WTC11 (cell line): ENCODE measurements around the gene ABCC2. TPM values are rescaled to one million over a fixed set of nuclear protein-coding genes. Genes with fewer than 3 reads are reported as not detected.

ENCODE experiments used
- ATAC-seq: fragments of 200-7000 bp; cut with Tn5 transposase; 2 replicates; pipeline ENCODE4 v1.10.0; 2021; ENCODE audit warnings: mild to moderate bottlenecking, moderate library complexity
- CTCF ChIA-PET: fragments of 300-600 bp; sonication (Branson Sonifier 250); formaldehyde crosslinking; loops from one replicate; lab custom pipeline; 2021; ENCODE audit warnings: antibody characterized with exemption; lab: Charles Lee
- POLR2A ChIA-PET: fragments of 350-600 bp; sonication (Branson Sonifier 250); formaldehyde crosslinking; loops from one replicate; lab custom pipeline; 2021; ENCODE audit warnings: antibody characterized with exemption; lab: Charles Lee
- DNase-seq: peaks from one replicate; pipeline ENCODE4 v3.0.0; 2021; ENCODE audit warnings: low spot score
- H3K27ac Mint-ChIP-seq: 2 replicates; pipeline ENCODE4 v1.8.0; 2021; ENCODE audit warnings: mixed read lengths
- H3K27me3 Mint-ChIP-seq: 2 replicates; pipeline ENCODE4 v1.8.0; 2021; ENCODE audit warnings: low read depth, mild to moderate bottlenecking, moderate library complexity, mixed read lengths
- H3K36me3 Mint-ChIP-seq: 2 replicates; pipeline ENCODE4 v1.8.0; 2021; ENCODE audit warnings: mixed read lengths
- H3K4me1 Mint-ChIP-seq: 2 replicates; pipeline ENCODE4 v1.8.0; 2022; ENCODE audit warnings: mixed read lengths
- H3K4me3 Mint-ChIP-seq: 2 replicates; pipeline ENCODE4 v1.8.0; 2021; ENCODE audit warnings: mild to moderate bottlenecking, moderate library complexity, mixed read lengths
- H3K9me3 Mint-ChIP-seq: 2 replicates; pipeline ENCODE4 v1.8.0; 2021; ENCODE audit warnings: mixed read lengths
- ATF1 ChIP-seq: sonication (generic); formaldehyde crosslinking; IDR thresholded peaks from 2 replicates; pipeline ENCODE4 v1.8.1; 2023; ENCODE audit warnings: mild to moderate bottlenecking, moderate library complexity, missing genetic modification reagents
- ATF6 ChIP-seq: sonication (generic); formaldehyde crosslinking; IDR thresholded peaks from 2 replicates; pipeline ENCODE4 v1.8.1; 2023; ENCODE audit warnings: mild to moderate bottlenecking, missing genetic modification reagents
- ESRRA ChIP-seq: sonication (generic); formaldehyde crosslinking; IDR thresholded peaks from 2 replicates; pipeline ENCODE4 v1.8.1; 2022; ENCODE audit warnings: mild to moderate bottlenecking, missing genetic modification reagents, borderline replicate concordance
- JUN ChIP-seq: sonication (generic); formaldehyde crosslinking; IDR thresholded peaks from 2 replicates; pipeline ENCODE4 v1.8.0; 2023; ENCODE audit warnings: mild to moderate bottlenecking, missing genetic modification reagents
- MXD4 ChIP-seq: fragments of 250-450 bp; sonication (Bioruptor Pico); IDR thresholded peaks from 2 replicates; pipeline ENCODE4 v1.8.0; 2021; ENCODE audit warnings: mild to moderate bottlenecking, moderate library complexity, borderline replicate concordance
- SOX15 ChIP-seq: fragments of 250-450 bp; sonication (Bioruptor Pico); IDR thresholded peaks from 2 replicates; pipeline ENCODE4 v1.9.0; 2021; ENCODE audit warnings: mild to moderate bottlenecking
- TP53 ChIP-seq: sonication (generic); formaldehyde crosslinking; IDR thresholded peaks from 2 replicates; pipeline ENCODE4 v1.8.1; 2023; ENCODE audit warnings: mild to moderate bottlenecking, missing genetic modification reagents
- ZNF121 ChIP-seq: sonication (generic); formaldehyde crosslinking; IDR thresholded peaks from 2 replicates; pipeline ENCODE4 v1.8.0; 2023; ENCODE audit warnings: missing genetic modification reagents
- ZNF317 ChIP-seq: sonication (generic); formaldehyde crosslinking; IDR thresholded peaks from 2 replicates; pipeline ENCODE4 v1.8.1; 2023; ENCODE audit warnings: low read depth, mild to moderate bottlenecking, moderate library complexity, missing genetic modification reagents, borderline replicate concordance
- ZSCAN18 ChIP-seq: fragments of 250-450 bp; sonication (Bioruptor Pico); IDR thresholded peaks from 2 replicates; pipeline ENCODE4 v2.1.2; 2022; ENCODE audit warnings: mild to moderate bottlenecking, moderate library complexity
- total RNA-seq: library from RNA; stranded (reverse); gene quantifications from 3 replicates; pipeline ENCODE4 v1.2.3, GENCODE V29; 2021
- TF ChIP-seq, protein P1 (sequence below): fragments of 250-450 bp; sonication (Bioruptor Pico); IDR thresholded peaks from 2 replicates; pipeline ENCODE4 v1.9.0; 2021; ENCODE audit warnings: mild to moderate bottlenecking
- TF ChIP-seq, protein P2 (sequence below): sonication (generic); formaldehyde crosslinking; IDR thresholded peaks from 2 replicates; pipeline ENCODE4 v1.8.1; 2023; ENCODE audit warnings: mild to moderate bottlenecking, missing genetic modification reagents, moderate library complexity
- TF ChIP-seq, protein P3 (sequence below): sonication (generic); formaldehyde crosslinking; IDR thresholded peaks from 2 replicates; pipeline ENCODE4 v1.8.0; 2022; ENCODE audit warnings: mild to moderate bottlenecking, missing genetic modification reagents
- TF ChIP-seq, protein P4 (sequence below): sonication (generic); formaldehyde crosslinking; IDR thresholded peaks from 2 replicates; pipeline ENCODE4 v1.8.1; 2022; ENCODE audit warnings: low read depth, missing genetic modification reagents, borderline replicate concordance
- TF ChIP-seq, protein P5 (sequence below): sonication (generic); formaldehyde crosslinking; IDR thresholded peaks from 2 replicates; pipeline ENCODE4 v1.8.1; 2023; ENCODE audit warnings: mild to moderate bottlenecking, moderate library complexity, missing genetic modification reagents

ABCC2 gene
- total RNA-seq, 1 experiment from 2014 or later: 0.87 TPM

DNA sequence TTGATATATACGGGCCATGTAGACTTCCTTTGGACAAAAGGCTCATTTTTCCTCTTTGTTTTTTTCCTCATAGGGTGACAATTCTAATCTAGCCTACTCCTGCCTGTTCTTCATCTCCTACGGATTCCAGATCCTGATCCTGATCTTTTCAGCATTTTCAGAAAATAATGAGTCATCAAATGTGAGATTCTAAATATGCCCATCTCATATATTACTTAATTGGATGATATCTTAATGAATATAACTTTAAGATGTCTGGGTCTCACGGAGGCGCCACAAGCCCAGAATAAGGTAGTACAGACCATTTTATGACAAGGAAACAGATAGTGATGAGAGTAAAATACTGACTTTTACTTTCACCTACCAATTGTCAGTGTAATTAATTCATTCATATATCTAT, 11.4 kb downstream of the ABCC2 start:
- no peak overlapping the region for H3K27ac Mint-ChIP-seq
- DNase-seq (no peak), ATAC-seq (no peak)
- POLR2A ChIA-PET: interaction anchor here (0.6 kb wide), 1 partner anchor 17 kb away, joined by 3 read pairs; no protein-coding TSS in a partner anchor
- no peak for TF ChIP-seq SOX15 (CRISPR knock-in tag)
- TF ChIP-seq, all 79 proteins: peak for 0
- Mint-ChIP-seq H3K4me1 (no peaks in the 10 kb centered on the region), H3K4me3 (no peak overlapping the region), H3K27me3 (no peaks in the 10 kb centered on the region), H3K36me3 (no peaks in the 10 kb centered on the region), H3K9me3 (no peaks in the 10 kb centered on the region)
- CTCF ChIA-PET: no interaction called here

DNA sequence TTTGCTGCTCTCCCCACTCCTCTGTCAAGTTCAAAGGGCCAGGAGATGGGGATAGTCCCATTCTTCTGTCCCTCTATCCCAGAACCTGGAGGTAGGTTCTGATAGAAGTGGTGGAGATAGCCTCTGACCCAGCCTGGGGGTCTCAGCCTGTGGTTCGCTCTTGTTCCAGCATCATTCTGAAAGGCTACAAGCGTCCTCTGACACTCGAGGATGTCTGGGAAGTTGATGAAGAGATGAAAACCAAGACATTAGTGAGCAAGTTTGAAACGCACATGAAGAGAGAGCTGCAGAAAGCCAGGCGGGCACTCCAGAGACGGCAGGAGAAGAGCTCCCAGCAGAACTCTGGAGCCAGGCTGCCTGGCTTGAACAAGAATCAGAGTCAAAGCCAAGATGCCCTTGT, 14.5 kb downstream of the ABCC2 start:
- POLR2A ChIA-PET: no interaction called here
- TF ChIP-seq JUN (no peak), ZNF317 (CRISPR knock-in tag) (no peak)
- TF ChIP-seq, protein P1, sequence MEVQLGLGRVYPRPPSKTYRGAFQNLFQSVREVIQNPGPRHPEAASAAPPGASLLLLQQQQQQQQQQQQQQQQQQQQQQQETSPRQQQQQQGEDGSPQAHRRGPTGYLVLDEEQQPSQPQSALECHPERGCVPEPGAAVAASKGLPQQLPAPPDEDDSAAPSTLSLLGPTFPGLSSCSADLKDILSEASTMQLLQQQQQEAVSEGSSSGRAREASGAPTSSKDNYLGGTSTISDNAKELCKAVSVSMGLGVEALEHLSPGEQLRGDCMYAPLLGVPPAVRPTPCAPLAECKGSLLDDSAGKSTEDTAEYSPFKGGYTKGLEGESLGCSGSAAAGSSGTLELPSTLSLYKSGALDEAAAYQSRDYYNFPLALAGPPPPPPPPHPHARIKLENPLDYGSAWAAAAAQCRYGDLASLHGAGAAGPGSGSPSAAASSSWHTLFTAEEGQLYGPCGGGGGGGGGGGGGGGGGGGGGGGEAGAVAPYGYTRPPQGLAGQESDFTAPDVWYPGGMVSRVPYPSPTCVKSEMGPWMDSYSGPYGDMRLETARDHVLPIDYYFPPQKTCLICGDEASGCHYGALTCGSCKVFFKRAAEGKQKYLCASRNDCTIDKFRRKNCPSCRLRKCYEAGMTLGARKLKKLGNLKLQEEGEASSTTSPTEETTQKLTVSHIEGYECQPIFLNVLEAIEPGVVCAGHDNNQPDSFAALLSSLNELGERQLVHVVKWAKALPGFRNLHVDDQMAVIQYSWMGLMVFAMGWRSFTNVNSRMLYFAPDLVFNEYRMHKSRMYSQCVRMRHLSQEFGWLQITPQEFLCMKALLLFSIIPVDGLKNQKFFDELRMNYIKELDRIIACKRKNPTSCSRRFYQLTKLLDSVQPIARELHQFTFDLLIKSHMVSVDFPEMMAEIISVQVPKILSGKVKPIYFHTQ (CRISPR knock-in tag): no peak
- TF ChIP-seq, all 79 proteins: peak for 0
- Mint-ChIP-seq H3K36me3 (no peaks in the 10 kb centered on the region), H3K4me1 (no peaks in the 10 kb centered on the region), H3K27ac (no peak overlapping the region), H3K4me3 (no peak overlapping the region), H3K27me3 (no peaks in the 10 kb centered on the region), H3K9me3 (no peaks in the 10 kb centered on the region)
- no peak for DNase-seq
- CTCF ChIA-PET: interaction anchor here (2.0 kb wide), 1 partner anchor 49 kb away, joined by 7 read pairs; no protein-coding TSS in a partner anchor
- ATAC-seq: no peak

- ChIA-PET POLR2A (no interaction called here), CTCF (interaction anchor here (2.0 kb wide), 1 partner anchor 48 kb away, joined by 7 read pairs; no protein-coding TSS in a partner anchor)
- H3K27ac Mint-ChIP-seq: no peak overlapping the region
- no peak for ATAC-seq
- H3K9me3 Mint-ChIP-seq: no peaks in the 10 kb centered on the region
- TF ChIP-seq ZNF121 (CRISPR knock-in tag): no peak
- TF ChIP-seq, protein P2, sequence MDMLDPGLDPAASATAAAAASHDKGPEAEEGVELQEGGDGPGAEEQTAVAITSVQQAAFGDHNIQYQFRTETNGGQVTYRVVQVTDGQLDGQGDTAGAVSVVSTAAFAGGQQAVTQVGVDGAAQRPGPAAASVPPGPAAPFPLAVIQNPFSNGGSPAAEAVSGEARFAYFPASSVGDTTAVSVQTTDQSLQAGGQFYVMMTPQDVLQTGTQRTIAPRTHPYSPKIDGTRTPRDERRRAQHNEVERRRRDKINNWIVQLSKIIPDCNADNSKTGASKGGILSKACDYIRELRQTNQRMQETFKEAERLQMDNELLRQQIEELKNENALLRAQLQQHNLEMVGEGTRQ (CRISPR knock-in tag): no peak
- TF ChIP-seq, protein P3, sequence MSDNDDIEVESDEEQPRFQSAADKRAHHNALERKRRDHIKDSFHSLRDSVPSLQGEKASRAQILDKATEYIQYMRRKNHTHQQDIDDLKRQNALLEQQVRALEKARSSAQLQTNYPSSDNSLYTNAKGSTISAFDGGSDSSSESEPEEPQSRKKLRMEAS (CRISPR knock-in tag): no peak
- H3K4me3 Mint-ChIP-seq: no peak overlapping the region
- no peak for DNase-seq
- no peaks in the 10 kb centered on the region for H3K4me1 Mint-ChIP-seq
- H3K27me3 Mint-ChIP-seq: no peaks in the 10 kb centered on the region
- no peaks in the 10 kb centered on the region for H3K36me3 Mint-ChIP-seq
Measured at GRCh38 chr10:99798031-99798430, 15.6 kb downstream of the ABCC2 start.

GRCh38 chr10:99798920-99799319, 16.5 kb downstream of the ABCC2 start:
- no peaks in the 10 kb centered on the region for H3K9me3 Mint-ChIP-seq
- DNase-seq: no peak
- H3K27me3 Mint-ChIP-seq: no peaks in the 10 kb centered on the region
- no peak overlapping the region for H3K4me3 Mint-ChIP-seq
- POLR2A ChIA-PET: no interaction called here
- no peak overlapping the region for H3K27ac Mint-ChIP-seq
- ATAC-seq: no peak
- H3K4me1 Mint-ChIP-seq: no peaks in the 10 kb centered on the region
- no peaks in the 10 kb centered on the region for H3K36me3 Mint-ChIP-seq
- CTCF ChIA-PET: interaction anchor here (1.4 to 1.5 kb wide), 2 partner anchors 11 to 66 kb away, joined by 3 to 5 read pairs; partner anchors contain the start of genes COX15 and CUTC
- TF ChIP-seq ATF6 (CRISPR knock-in tag): no peak
- no peak for TF ChIP-seq ESRRA (CRISPR knock-in tag)
- TF ChIP-seq, protein P2 (CRISPR knock-in tag): no peak
- no peak for TF ChIP-seq TP53
- no peak for TF ChIP-seq ATF1
- TF ChIP-seq, protein P4, sequence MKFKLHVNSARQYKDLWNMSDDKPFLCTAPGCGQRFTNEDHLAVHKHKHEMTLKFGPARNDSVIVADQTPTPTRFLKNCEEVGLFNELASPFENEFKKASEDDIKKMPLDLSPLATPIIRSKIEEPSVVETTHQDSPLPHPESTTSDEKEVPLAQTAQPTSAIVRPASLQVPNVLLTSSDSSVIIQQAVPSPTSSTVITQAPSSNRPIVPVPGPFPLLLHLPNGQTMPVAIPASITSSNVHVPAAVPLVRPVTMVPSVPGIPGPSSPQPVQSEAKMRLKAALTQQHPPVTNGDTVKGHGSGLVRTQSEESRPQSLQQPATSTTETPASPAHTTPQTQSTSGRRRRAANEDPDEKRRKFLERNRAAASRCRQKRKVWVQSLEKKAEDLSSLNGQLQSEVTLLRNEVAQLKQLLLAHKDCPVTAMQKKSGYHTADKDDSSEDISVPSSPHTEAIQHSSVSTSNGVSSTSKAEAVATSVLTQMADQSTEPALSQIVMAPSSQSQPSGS (CRISPR knock-in tag): no peak
- no peak for TF ChIP-seq MXD4 (CRISPR knock-in tag)
- TF ChIP-seq, protein P5, sequence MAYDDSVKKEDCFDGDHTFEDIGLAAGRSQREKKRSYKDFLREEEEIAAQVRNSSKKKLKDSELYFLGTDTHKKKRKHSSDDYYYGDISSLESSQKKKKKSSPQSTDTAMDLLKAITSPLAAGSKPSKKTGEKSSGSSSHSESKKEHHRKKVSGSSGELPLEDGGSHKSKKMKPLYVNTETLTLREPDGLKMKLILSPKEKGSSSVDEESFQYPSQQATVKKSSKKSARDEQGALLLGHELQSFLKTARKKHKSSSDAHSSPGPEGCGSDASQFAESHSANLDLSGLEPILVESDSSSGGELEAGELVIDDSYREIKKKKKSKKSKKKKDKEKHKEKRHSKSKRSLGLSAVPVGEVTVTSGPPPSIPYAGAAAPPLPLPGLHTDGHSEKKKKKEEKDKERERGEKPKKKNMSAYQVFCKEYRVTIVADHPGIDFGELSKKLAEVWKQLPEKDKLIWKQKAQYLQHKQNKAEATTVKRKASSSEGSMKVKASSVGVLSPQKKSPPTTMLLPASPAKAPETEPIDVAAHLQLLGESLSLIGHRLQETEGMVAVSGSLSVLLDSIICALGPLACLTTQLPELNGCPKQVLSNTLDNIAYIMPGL (CRISPR knock-in tag): no peak
- TF ChIP-seq ZSCAN18: no peak
